ENCODE data around the gene POGK. TPM values are rescaled to one million over a fixed set of nuclear protein-coding genes. Genes with fewer than 3 reads are reported as not detected.
"Not testable (repeated sequence)": the region's sequence is repeated elsewhere in the genome, so short reads cannot be mapped to it uniquely, and the experiment has no call there.

The POGK gene, protein sequence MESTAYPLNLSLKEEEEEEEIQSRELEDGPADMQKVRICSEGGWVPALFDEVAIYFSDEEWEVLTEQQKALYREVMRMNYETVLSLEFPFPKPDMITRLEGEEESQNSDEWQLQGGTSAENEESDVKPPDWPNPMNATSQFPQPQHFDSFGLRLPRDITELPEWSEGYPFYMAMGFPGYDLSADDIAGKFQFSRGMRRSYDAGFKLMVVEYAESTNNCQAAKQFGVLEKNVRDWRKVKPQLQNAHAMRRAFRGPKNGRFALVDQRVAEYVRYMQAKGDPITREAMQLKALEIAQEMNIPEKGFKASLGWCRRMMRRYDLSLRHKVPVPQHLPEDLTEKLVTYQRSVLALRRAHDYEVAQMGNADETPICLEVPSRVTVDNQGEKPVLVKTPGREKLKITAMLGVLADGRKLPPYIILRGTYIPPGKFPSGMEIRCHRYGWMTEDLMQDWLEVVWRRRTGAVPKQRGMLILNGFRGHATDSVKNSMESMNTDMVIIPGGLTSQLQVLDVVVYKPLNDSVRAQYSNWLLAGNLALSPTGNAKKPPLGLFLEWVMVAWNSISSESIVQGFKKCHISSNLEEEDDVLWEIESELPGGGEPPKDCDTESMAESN
- 10 to 100 TPM; 41.2 to 44.2 (median 42.6) TPM for polyA plus RNA-seq (ENCODE audit: insufficient read length in 3 of 3)

GRCh38 chr1:166838766-166839599, at the start of gene POGK:
Gene POGK, plus strand, starts transcription at chr1:166839475. Its CDS starts 1,482 bp downstream, at chr1:166840957.
- peak; percentile 74 to 83 (median 80) for DNase-seq (ENCODE audit: low read depth in 3 of 3, low spot score in 2 of 3)

DNA sequence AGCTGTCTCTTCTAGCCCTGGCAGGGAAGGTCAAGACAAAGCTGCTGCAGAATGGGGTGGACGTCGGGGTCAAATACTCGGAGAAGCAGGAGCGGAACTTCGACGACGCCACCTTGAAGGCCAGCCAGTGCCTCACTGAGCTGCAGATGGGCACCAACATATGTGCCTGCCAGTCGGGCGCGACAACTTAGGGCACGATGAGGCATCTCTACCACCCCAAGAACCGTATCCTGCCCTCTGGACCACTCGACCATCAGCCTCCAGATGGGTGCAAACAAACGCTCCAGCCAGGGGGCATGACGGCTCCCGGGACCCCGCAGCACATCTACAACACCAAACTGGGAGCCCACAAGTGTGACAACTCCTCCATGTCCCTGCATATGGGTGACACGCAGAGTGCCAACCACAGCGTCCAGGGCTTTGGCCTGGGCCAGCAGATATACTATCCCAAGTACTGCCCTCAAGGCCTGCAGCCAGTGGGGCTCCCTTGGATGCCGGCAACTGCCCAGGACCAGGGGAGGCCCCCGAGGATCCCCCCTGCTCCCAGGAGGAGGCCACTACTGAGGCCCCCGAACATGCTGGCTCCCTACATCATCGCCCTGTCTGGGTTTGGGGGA, 42.5 kb upstream of the POGK start:
- DNase-seq (ENCODE audit: low read depth in 3 of 3, low spot score in 2 of 3) = no peak

DNA sequence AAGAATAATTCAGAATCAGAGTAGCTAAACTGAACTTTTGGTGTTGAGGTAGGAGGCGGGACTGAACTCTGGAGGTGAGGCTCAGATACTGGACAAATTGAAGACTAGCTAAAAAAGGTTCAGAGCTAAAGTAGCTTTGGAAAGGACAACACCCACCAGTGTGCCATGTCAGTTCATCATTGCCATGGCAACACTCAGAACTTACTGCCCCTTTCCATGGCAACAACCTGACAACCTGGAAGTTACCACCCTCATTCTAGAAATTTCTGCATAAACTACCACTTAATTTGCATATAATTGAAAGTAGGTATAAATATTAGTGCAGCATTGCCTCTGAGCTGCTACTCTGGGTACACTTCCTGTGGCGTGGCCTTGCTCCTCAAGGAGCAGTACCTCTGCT, 30.3 kb upstream of the POGK start:
- no peak for DNase-seq (ENCODE audit: low read depth in 3 of 3, low spot score in 2 of 3)

- DNase-seq (ENCODE audit: low read depth in 3 of 3, low spot score in 2 of 3) = no peak
Observed at GRCh38 chr1:166811691-166812090, 27.6 kb upstream of the POGK start.

GRCh38 chr1:166813508-166814223, 25.6 kb upstream of the POGK start:
- DNase-seq (ENCODE audit: low read depth in 3 of 3, low spot score in 2 of 3) = no peak

GRCh38 chr1:166814611-166815010, 24.7 kb upstream of the POGK start:
- no peak for DNase-seq (ENCODE audit: low read depth in 3 of 3, low spot score in 2 of 3)

DNA sequence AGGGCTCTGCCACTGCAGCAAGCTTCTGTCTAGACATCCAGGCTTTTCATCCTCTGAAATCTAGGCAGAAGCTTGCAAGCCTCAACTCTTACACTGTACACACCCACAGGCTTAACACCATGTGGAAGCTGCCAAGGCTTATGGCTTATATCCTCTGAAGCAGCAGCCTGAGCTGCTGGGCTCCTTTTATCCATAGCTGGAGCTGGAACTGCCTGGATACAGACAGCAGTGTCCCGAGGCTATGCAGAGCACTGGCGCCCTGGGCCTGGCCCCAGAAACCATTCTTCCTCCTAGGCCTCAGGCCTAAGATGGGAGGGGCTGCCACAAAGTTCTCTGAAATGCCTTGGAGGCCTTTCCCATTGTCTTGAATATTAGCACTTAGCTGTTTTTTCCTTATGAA, 19.3 kb upstream of the POGK start:
- DNase-seq (ENCODE audit: low read depth in 3 of 3, low spot score in 2 of 3) = no peak

DNA sequence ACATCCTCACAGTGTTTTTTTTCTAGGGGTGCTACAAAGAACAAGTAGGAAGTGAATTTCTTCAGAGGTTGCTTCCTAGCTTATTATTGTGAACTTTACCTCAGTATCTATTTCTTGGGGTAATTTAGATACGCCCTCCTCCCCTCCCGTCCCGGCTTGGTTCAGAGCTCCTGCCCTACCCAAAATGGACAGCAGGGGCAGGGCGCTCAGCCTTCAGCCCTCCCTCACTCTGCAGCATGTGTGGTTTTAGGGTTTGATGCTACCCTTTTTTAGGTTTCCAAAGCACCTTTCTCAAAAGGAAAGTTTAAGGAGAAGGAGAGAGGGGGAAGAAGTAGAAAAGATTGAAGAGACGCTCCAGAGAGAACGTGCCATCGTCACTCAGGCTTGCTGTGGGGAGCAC, 16.9 kb upstream of the POGK start:
- DNase-seq (ENCODE audit: low read depth in 3 of 3, low spot score in 2 of 3) = no peak

DNA sequence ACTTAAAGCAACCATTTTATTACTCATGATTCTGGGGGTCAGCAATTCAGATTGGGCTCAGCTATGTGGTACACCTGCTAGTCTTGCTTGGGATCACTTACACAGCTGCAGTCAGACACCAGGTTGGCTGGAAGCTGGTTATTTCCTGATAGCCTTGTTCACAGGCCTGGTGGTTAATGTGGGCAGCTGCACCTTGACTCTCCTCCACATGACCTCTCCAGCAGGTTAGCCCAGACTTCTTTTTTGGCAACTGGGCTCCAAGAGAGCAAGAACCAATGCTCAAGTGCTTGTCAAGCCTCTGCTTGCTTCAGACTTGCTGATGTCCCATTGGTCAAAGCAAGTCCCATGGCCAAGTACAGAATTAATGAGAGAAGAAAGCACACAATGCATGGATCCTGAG, 11.8 kb upstream of the POGK start:
- no peak for DNase-seq (ENCODE audit: low read depth in 3 of 3, low spot score in 2 of 3)

- not testable (repeated sequence) for DNase-seq (ENCODE audit: low read depth in 3 of 3, low spot score in 2 of 3)
Observed at GRCh38 chr1:166829762-166830161, 9.5 kb upstream of the POGK start.

DNA sequence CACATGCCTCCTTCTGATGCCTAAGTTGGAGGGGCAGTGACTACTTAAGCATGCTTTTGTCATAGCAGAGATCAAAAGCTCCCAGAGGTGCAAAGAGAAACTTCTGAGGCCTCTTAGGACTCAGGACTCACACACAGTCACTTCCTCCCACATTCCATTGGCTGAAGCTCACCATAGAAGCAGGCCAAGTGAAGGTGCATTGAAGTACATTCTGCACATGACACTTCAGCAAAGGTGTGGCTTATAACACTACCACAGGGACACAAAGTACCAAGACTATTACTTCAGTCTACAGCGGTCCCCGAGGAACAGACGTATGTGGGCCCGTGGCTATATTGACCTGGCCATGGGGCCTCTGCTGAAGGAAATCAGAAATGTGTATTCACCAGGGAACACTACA, 2.5 kb upstream of the POGK start:
- no peak for DNase-seq (ENCODE audit: low read depth in 3 of 3, low spot score in 2 of 3)

DNA sequence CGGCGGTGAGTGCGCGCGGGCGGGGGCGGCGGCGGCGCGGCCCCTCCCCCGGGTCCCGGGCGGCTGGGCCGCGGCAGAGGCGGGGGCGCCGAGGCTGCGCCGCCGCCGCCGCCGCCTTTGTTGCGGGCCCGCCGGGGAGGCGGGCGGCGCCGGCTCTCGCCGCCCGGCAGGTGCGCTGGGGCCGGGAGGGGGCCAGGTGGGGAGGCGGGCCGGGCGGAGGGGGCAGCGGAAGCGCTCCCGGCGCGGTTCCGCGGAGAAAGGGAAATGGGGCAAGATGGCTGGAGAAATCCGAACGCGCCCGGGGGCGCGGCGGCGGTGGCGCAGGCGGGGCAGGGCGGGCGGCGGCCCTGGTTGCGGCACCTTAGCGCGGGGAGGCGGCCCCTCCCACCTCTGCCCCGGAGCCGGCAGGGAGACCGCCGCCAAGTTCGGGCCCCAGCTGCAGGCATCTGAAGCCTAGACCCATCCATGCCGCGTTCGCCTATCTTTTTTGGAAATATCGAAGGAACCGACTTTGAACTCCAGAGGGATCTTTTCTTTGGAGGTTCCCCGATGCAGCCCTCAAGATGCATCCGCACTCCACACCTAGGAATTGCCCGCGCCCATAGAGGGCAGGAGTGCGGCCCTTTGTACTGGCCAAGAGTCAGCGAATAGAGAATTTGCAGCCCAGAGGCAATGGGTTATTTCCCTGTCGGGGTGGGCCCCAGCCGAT, 479 bp downstream of the POGK start:
- peak in 2 of 3 donors; percentile 12 to 13 for DNase-seq (ENCODE audit: low read depth in 3 of 3, low spot score in 2 of 3)

DNA sequence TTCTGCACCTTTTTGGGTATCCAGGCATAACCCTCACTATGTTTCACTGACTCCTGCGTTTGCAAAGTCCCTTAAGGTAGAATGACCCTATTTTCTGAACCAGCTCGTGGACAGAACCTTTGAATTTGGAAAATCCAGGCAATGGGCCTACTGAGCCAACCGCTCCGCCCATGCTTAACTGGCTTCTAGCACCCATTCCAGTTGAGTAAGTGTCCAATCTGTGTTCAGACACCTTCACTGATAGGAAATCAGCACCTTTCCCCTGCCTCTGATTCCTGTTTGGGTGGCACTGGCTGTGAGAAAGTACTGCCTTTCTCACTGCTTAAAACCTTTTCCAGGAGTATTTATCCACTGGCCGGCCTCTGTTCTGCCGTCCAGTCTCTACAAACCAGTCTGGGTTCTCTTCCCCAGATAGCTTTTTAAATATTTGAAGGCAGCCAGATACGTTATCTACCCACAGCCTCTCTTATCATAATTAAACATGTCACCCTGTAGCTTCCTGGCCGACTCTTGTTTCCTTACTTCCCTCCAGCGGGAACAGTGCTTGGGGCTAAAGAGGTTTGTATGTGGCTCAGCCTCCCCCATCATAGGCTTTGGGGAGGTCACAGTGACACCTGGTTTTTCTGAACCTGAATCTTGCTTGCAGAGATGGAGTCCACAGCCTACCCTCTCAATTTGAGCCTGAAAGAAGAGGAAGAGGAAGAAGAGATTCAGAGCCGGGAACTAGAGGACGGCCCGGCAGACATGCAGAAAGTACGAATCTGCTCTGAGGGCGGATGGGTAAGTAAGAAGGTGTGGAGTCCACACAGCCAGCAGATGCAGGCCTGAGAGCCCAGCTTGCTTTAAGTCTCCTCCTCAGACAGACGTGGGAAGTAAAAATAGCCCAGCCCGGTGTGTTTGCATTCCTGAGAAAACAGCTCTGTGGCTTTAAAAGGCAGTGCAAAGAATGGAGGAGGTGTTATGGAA, 1.3 kb downstream of the POGK start:
- DNase-seq (ENCODE audit: low read depth in 3 of 3, low spot score in 2 of 3) = no peak

DNA sequence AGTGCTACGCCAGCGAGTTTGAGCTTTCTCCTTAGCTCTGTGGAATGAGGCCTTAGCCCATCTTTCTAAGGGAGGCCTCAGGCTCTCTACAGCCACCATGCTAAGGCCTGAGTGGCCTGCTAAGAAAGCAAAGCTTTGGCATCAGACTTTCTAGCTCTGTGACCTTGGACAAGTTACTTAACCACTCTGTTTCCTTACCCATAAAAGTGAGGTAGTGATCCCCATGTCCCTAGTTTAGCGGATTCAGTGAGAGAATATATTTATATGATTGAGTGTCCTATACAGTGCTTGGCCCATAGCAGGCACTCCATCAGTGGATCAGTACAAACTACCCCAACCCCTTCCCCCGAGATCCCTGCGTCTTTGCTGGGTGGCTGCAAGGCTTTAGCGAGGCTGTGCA, 4.0 kb downstream of the POGK start:
- DNase-seq (ENCODE audit: low read depth in 3 of 3, low spot score in 2 of 3) = no peak

DNA sequence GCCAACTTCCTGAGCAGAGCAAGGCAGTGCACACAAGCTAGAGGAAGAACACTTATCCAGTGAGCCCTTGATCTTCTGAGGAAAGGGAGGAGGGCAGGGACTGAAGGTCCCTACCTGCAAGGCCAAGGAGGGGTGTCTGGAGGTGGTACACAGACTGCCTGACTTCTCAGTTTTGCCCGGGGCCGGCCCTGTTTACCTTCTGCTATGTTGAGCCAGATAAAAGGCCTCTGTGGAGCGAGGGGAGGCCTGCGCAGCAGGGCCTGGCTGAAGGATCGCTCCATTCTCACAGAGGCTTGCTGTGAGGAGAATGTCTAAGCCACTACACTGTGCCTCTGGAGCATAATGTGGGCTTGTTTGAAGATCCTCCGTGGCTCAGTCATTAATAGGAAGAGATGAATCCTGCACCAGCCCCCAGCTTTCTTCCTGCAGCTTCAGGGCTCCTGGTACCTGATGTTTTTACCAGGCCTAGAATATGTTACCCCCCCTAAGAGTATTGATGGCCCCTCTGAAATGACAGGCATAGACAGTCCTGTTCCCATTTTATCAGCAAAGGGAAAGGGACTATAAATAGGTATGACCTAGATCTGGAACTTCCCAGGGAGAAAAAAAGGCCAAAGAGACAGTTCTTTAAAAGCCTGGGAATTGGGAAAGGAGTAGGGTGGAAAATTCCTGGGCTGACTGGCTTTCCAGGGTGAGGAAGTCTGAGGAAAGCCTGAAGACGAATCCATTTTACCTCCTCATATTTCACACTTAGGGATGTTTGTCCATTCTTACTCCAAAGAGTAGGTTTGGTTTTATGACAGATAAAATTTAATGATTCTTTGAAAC, 4.7 kb downstream of the POGK start:
- no peak for DNase-seq (ENCODE audit: low read depth in 3 of 3, low spot score in 2 of 3)

GRCh38 chr1:166844791-166845190, 5.5 kb downstream of the POGK start:
- DNase-seq (ENCODE audit: low read depth in 3 of 3, low spot score in 2 of 3) = no peak

- DNase-seq (ENCODE audit: low read depth in 3 of 3, low spot score in 2 of 3) = no peak
Observed at GRCh38 chr1:166848193-166848592, 8.9 kb downstream of the POGK start.

DNA sequence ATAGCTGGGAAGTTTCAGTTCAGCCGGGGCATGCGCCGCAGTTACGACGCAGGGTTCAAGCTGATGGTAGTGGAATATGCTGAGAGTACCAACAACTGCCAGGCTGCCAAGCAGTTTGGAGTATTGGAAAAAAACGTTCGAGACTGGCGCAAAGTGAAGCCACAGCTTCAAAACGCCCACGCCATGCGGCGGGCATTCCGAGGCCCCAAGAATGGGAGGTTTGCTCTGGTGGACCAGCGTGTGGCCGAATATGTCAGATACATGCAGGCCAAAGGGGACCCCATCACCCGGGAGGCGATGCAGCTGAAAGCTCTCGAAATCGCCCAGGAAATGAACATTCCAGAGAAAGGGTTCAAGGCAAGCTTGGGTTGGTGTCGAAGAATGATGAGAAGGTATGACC, 9.9 kb downstream of the POGK start:
- DNase-seq (ENCODE audit: low read depth in 3 of 3, low spot score in 2 of 3) = no peak
